ENCODE measurements around the gene TRIM62. TPM values are rescaled to one million over a fixed set of nuclear protein-coding genes. Genes with fewer than 3 reads are reported as not detected.

The TRIM62 gene
- total RNA-seq, 1 experiment from 2014 or later = 6.9 TPM

DNA sequence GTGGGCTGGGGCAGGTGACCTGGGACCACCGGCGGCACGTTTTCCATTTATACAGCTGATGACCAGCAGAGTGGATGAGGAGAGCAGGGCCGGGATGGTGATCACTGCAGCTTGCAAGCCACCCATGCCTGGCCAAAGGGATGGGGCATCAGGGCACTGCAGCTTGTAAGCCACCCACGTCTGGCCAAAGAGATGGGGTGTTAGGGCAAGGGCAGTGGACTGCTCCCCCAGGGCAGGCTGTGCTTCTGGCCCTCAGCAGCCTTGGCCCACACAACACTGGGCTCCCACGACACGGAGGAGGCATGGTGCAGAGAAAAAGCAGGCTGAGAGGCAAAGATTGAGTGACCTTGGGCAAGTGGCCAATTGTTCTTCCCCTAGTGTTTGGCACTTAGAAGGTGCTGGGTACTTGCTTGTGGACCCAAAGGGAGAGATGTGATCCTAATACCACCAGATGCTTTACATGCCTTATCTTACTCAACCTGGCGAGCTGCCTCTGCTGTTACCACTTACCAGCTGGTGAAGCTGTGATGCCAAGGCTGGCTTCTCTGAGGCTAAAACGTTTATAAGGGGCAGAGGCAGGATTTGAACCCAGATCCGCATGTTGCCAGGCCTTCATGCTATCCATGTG, 48.3 kb downstream of the TRIM62 start:
- Histone ChIP-seq H3K14ac (ENCODE audit: insufficient read depth, low read length) (no peak overlapping the region; the same call in 1 of the 2 replicates), H4K5ac (ENCODE audit: insufficient read length, low read depth, low read length) (no peak overlapping the region), H3T11ph (ENCODE audit: low read length) (no peak overlapping the region), H3K23ac (ENCODE audit: insufficient read length, low read depth, low read length) (no peak overlapping the region), H2BK120ac (ENCODE audit: low read depth, low read length, poor library complexity, severe bottlenecking) (no peak overlapping the region), H2BK20ac (ENCODE audit: low read depth, low read length, poor library complexity, severe bottlenecking) (no peak overlapping the region), H3K23me2 (ENCODE audit: insufficient read length, low read depth, low read length, poor library complexity, severe bottlenecking) (no peaks in the 10 kb centered on the region), H3K27me3 (ENCODE audit: insufficient read depth, low read length) (no peaks in the 10 kb centered on the region), H3K56ac (ENCODE audit: insufficient read length, low read depth, low read length) (no peak overlapping the region), H3K4ac (ENCODE audit: low read depth, low read length) (no peak overlapping the region), H3K79me2 (ENCODE audit: insufficient read depth, low read length) (no peaks in the 10 kb centered on the region), H3K27ac (ENCODE audit: insufficient read length, low read depth, low read length) (no peak overlapping the region), H3K9me3 (ENCODE audit: control insufficient read depth, low read depth, low read length) (no peaks in the 10 kb centered on the region), H3K79me1 (ENCODE audit: insufficient read depth, low read depth, low read length, poor library complexity, severe bottlenecking) (no peaks in the 10 kb centered on the region), H3K4me1 (ENCODE audit: insufficient read depth, low read length) (peaks cover 6% of the 10 kb centered on the region; the same call in 1 of the 2 replicates), H3K9ac (ENCODE audit: extremely low read depth, insufficient read length, low read length) (no peak overlapping the region), H4K8ac (replicated peaks; ENCODE audit: insufficient read length, low read depth, low read length) (no peak overlapping the region), H2BK5ac (ENCODE audit: insufficient read length, low read length) (no peak overlapping the region), H2BK15ac (ENCODE audit: low read depth, low read length) (no peak overlapping the region), H4K91ac (ENCODE audit: insufficient read length, low read depth, low read length) (no peak overlapping the region), H2BK12ac (ENCODE audit: insufficient read length, low read depth, low read length) (no peak overlapping the region), H3K4me2 (ENCODE audit: insufficient read depth, insufficient read length, low read length) (no peak overlapping the region), H3K18ac (ENCODE audit: insufficient read length, low read depth, low read length) (no peak overlapping the region), H4K20me1 (ENCODE audit: control insufficient read depth, insufficient read depth, insufficient read length) (no peaks in the 10 kb centered on the region), H2AFZ (ENCODE audit: low read length) (no peak overlapping the region), H2AK5ac (ENCODE audit: insufficient read length, low read length) (no peak overlapping the region)
- no peak for DNase-seq
- no peaks in the 10 kb centered on the region for H3K9me3 Mint-ChIP-seq
- no CpG with 5 or more reads among the region's 10 CpGs for WGBS (ENCODE audit: extremely low coverage, insufficient read length, low lambda C conversion rate)
- no peaks in the 10 kb centered on the region for H3K36me3 Mint-ChIP-seq (ENCODE audit: insufficient read depth in 1 of 3, low read depth in 3 of 3)
- TF ChIP-seq CTCF (conservative IDR thresholded peaks at IDR 0.05) = no peak
- H3K4me1 Mint-ChIP-seq = peaks cover 18 to 25% of the 10 kb centered on the region in 2 experiments
- no peaks in the 10 kb centered on the region for H3K27me3 Mint-ChIP-seq (ENCODE audit: low read depth)
- no peak overlapping the region for H3K4me3 Mint-ChIP-seq
- H3K27ac Mint-ChIP-seq = no peak overlapping the region

All from H9 (cell line).